ENCODE results near the gene GSN.

The GSN gene

GRCh38 chr9:121357011-121357410 lies 89.0 kb downstream of the GSN start:
- no peak for FAIRE-seq

GRCh38 chr9:121358751-121359150 lies 90.8 kb downstream of the GSN start:
- no peak for FAIRE-seq

GRCh38 chr9:121359351-121360294 lies 91.7 kb downstream of the GSN start:
- no peak for FAIRE-seq

DNA sequence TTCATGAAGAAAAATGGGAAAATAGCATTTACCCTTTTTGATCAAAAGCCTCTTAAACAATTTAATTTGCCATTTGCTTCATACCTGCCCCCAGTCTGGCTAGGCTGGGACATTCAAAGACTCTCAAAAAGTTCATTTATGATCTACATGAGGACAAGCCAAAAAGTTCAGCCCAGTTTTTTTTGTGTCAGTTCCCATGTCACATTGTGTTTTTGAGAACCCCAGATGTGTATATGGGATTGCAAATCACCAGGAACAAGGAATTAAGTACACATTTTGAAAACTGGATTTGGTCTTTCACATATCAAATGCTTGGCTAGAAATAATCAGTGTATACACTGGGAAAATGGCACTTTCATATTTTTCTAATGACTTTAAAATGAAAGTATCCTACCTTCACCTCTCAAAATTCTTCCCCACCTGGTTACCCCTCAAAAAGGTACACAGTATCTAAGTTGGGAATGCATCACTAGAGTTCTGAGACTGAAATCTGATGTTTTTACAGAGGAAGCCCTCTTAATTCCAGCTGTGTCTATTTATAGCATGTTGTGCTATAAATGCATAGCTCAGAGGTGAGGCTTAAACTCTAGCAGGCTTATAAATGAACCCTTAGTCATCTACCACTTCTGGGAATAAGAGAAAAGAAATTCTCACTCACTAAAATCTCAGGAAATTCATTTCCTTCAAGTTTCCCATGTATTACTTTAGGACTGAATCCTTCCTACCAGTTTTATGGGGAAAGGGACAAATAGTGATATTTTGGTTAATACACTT lies 92.8 kb downstream of the GSN start:
- FAIRE-seq: no peak

DNA sequence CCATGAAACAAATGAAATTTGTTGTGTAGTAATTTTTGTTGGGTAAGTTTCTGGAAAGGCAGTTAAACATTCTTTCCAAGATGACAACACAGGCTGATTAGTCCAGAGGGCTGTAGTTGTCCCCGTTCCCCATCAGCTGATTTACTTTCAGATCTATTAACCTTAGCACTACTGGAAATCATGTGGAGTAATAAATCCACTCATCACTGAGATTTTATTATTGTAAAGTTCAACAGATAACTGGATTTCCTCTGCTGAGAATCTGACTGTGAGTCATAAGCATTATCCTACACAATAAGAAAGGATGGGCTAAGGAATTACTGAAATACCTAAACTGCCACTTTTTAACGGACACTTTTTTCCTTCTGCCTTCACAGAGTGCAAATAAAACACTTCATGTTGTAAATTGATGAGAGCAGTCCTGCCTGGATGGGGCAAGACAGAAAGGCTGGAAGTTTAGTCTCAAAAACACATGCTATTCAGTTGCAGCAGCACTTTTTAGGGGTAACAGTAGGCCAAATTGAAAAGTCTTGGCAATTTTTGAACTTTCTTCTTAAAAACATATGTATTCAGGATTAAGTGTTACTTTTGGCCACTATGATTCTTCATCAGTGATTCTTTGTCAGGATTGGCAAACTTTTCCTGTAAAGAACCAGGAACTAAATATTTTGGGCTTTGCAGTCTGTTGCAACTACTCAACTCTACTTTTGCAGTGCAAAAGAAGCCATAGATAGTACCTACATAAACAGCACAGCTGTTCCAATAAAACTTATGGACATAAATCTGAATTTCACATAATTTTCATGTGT lies 95.1 kb downstream of the GSN start:
- FAIRE-seq: no peak

GRCh38 chr9:121363622-121363961 lies 95.6 kb downstream of the GSN start:
- no peak for FAIRE-seq

- no peak for FAIRE-seq
These were observed 96.1 kb downstream of the GSN start for GRCh38 chr9:121364077-121364476.

DNA sequence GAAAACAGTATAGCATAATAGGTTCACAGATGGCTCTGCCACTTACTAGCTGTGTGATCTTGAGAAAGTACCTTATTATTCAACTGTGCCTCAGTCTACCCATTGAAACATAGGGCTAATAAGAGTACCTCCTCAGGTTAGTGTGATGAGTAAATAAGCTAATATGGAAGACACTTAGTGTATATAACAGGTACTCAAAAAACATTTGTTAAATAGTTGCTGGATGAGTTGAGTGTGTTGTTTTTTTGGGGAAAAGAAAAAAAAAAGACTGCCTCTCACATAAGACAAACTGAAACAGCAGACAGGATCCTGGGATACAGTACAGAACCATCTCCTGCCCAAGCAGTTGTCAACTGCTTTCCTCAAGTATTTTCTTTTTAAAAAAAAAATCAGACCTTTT lies 96.9 kb downstream of the GSN start:
- no peak for FAIRE-seq

DNA sequence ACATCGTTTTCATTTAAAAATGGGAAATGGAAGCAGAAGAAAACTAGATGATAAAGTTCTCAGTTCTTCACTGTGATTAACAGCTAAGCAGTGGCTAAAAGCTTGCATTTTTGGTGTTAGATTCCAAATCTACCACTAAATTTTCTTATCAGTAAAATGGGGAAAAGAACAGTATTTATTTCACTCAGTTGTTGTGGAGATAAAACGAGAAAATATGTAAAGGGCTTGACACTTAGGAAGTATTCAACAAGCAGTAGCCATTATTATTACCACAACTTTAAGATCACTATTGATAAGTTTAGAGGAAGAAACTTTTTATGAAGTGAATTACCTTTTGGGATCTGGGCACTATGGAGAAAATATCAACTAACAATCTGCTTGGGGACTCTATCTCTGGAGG lies 97.6 kb downstream of the GSN start:
- FAIRE-seq: no peak

DNA sequence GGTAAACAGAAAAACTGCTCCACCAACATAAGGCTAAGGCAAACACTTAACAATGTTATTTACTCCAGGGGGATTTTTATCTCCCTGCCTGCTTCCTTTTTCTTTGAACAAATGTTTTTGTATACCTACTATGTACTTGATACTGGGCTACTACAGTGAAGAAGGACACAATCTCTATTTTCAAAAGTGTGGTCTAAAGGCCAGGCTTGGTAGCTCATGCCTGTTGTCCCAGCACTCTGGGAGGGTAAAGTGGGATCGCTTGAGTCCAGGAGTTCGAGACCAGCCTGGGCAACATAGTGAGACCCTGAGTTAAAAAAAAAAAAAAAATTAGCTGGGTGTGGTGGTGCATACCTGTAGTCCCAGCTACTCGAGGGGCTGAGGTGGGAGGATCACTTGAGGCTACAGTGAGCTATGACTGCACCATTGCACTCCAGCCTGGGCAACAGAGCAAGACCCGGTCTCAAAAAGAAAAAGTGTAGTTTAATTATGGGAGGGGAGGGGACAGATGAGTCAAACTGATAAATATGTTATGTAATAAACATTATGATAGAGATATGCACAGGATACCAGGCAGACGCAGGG lies 98.7 kb downstream of the GSN start:
- FAIRE-seq: no peak

- FAIRE-seq: no peak
These were observed 99.6 kb downstream of the GSN start for GRCh38 chr9:121367306-121368137.

- FAIRE-seq: no peak
These were observed 100.2 kb downstream of the GSN start for GRCh38 chr9:121368138-121368522.

DNA sequence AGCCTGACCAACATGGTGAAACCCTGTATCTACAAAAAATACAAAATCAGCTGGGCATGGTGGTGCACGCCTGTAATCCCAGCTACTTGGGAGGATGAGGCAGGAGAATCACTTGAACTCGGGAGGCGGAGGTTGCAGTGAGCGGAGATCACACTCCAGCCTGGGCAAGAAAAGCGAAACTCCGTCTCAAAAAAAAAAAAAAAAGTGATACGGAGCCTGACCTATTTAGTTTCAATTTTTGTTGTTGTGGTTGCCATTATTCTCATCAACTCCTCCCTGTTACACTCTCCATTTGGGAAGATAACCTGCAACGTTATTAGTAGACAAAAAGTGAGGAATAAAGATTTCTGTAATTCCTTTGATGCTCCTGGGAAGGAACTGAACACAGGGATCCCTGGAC lies 100.8 kb downstream of the GSN start:
- FAIRE-seq: no peak

DNA sequence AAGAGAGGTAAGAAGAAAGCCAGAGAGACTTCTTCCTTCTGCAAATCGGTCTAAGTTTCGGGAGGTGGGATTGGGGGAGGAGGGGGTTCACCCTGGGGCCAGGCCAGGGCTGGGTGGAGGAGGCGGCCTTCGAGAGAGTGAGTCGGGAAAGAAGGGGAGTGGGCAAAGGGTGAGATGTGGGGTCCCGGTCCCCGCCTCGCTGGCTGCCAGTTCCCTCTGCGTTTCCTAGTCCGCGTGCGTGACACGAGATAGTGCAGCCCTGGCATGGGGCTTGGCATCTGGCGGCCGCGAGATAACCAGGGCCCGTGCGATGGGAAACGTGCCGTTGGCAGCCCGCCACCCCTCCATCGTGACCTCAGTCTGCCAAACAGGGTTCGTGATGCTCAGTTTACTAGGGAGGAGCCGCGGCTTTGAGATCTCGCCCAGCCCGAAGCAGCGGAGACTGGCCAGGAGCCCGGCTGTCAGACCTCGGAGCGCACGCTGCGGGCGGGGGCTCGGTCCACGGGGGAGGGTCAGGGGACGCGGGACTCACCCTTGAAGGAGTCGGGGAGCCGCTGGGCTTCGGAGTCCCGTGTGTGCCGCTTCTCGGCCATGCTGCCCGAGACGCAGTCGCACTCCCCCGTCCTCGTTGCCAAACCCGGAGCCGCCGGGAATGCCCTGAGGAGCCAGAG lies 101.8 kb downstream of the GSN start, which contains the start of gene STOM:
TSS of gene STOM (minus strand) at position 656 of the 671 bp plus-strand sequence. CDS start at position 593, 63 bp downstream.
- no peak for FAIRE-seq

GRCh38 chr9:121371495-121372061 lies 103.6 kb downstream of the GSN start:
- FAIRE-seq: no peak

DNA sequence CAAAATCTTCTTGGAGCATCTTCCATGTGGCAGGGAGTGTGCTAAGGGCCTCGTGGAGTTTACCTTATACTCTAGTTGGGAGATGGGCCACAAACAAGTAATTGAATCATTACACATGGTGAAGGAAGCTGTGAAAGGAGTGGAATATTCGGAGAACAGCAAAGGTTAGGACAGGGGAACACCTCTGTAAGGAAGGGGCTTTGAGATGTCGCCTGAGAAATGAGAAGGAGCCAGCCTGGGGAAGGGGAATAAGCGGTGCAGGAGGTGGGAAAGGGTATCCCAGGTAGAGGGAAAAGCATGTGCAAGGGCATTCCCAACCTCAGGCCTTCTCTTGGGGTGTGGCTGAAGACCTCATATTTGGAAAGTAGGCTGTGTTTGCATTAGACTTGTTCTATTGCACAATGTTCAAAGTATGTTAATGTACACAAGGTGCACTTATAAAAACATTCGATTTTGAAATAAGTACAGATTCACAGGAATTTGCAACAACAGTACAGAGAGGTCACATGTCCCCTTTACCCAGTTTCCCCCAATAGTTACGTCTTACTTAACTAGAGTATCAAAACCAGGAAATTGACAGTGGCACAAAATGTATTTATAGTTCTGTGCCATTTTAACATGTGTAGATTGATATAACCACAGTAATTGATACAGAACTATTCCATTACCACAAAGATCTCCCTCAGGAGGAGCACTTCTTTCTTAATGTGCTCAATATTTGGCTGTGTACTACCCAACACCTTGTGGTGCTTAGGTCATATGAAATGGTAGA lies 104.5 kb downstream of the GSN start:
- FAIRE-seq: no peak

GRCh38 chr9:121373011-121373729 lies 105.2 kb downstream of the GSN start:
- FAIRE-seq: no peak

DNA sequence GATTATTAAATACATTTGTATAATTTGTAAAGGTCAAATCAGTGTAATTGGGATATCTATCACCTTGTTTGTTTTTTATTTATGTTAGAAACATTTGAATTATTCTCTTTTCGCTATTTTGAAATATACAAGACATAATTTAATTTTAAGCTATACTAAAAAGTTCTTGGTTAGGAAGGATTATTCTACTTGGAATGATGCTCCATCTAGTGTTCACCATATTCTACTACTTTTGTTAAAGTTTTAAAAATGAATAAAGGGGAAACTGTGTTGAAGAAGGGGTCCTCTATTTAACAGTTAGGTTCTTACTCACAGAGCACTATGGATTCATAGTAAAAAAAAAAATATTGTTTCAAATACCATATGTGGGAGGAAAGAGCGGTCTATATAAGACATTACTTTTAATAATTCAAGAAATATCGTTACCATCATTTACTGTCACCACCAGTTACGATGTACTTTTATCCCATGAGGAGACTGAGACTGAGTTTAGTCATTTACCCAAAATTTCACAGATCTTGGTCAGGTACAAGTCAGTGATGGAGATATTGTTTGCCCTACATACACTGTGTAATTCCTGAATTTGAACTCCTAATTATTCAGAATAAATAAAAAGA lies 108.4 kb downstream of the GSN start:
- FAIRE-seq: peak; percentile 78

DNA sequence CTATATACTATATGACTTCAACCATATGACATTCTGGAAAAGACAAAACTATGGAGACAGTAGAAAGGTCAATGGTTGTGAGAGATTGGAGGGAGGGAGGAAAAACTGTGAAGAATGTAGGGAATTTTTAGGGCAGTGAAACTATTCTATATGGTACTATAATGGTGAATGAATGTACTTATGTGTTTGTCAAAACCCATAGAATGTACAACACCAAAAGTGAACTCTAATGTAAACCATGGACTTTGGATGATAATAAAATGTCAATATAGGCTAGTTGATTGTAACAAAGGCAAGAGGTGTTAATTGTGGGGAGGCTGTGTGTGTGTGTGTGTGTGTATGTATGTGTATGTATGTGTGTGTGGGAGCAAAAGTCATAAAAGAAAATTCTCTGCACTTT lies 112.9 kb downstream of the GSN start:
- FAIRE-seq: no peak
